GM18505 (cell line): Measurements from ENCODE around the gene DLX1.

Experiments
- ATAC-seq: cut with Tn5 transposase; IDR thresholded peaks from one replicate; pipeline ENCODE4 v1.9.1; 2021; ENCODE audit not compliant: unreplicated experiment
- POLR2A ChIP-seq: IDR thresholded peaks from 4 replicates; pipeline ENCODE4 v1.6.1; 2011; ENCODE audit warnings: borderline replicate concordance; ENCODE audit not compliant: insufficient read depth, insufficient read length; ENCODE audit errors: extremely low read depth

Gene DLX1

GRCh38 chr2:172100935-172101820, 15.9 kb downstream of the DLX1 start:
- no peak for ATAC-seq

GRCh38 chr2:172101821-172102390, 16.6 kb downstream of the DLX1 start:
- TF ChIP-seq POLR2A, result no peak
- ATAC-seq, result no peak

More at GRCh38 chr2:172100935-172101820, 15.9 kb downstream of the DLX1 start:
- no peak for TF ChIP-seq POLR2A

- ATAC-seq, result peak; percentile 57
- peak; percentile 41 for TF ChIP-seq POLR2A
Measured at GRCh38 chr2:172102391-172103359, 17.4 kb downstream of the DLX1 start, which contains the start of gene DLX2. Gene DLX2 (minus strand): TSS chr2:172102900. CDS start chr2:172102538, 362 bp downstream.

- ATAC-seq, result no peak
- TF ChIP-seq POLR2A, result no peak
Measured at GRCh38 chr2:172103471-172104272, 18.4 kb downstream of the DLX1 start.

- no peak for TF ChIP-seq POLR2A
- ATAC-seq, result no peak
Measured at GRCh38 chr2:172105471-172106107, 20.3 kb downstream of the DLX1 start.

GRCh38 chr2:172106108-172106961, 21.0 kb downstream of the DLX1 start:
- ATAC-seq, result no peak
- no peak for TF ChIP-seq POLR2A

GRCh38 chr2:172107690-172108586, 22.6 kb downstream of the DLX1 start:
- TF ChIP-seq POLR2A, result no peak
- ATAC-seq, result no peak

GRCh38 chr2:172108587-172108930, 23.3 kb downstream of the DLX1 start:
- TF ChIP-seq POLR2A, result no peak
- ATAC-seq, result no peak

- no peak for ATAC-seq
- no peak for TF ChIP-seq POLR2A
Measured at GRCh38 chr2:172109256-172109987, 24.1 kb downstream of the DLX1 start.
